GM19240 (cell line): Measurements from ENCODE around the gene CUL2.
"Not testable (repeated sequence)": the region's sequence is repeated elsewhere in the genome, so short reads cannot be mapped to it uniquely, and the experiment has no call there.

ENCODE experiments used
- DNase-seq: peaks from one replicate; pipeline ENCODE4 v3.0.0; 2011; ENCODE audit warnings: low spot score; ENCODE audit not compliant: insufficient read length

The CUL2 gene

DNA sequence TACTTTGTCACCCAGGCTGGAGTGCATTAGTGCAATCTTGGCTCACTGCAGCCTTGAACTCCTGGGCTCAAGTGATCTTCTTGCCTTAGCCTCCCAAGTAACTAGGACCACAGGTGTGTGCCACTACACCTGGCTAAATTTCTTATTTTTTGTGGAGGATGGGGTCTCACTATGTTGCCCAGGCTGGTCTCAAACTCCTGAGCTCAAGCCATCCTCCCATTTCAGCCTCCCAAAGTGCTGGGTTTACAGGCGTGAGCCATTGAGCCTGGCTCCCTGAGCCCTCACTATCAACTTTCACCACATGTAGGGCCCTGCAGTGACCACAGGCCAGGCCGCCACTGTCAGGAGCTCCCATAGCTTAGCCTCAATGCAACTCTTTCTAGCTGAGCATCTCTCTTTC is 110.2 kb downstream of the CUL2 start:
- no peak for DNase-seq

DNA sequence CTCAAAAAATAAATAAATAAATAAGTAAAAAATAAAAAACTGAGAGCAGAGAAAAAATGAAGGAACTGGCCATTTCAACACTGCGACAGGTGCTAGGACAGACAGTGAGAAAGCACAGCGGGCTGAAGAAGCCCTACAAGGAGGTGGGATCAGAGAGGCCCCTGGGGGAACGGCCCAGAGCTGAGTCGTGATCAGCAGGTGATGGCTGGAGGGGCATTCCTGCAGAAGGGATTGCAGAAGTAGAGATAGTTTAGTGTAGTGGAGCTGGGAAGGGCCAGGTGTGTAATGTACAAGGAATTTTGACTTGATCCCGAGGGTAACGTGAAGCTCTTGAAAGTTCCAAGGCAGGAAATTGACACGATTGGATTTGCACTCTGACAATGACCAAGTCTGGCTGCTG is 112.1 kb downstream of the CUL2 start:
- no peak for DNase-seq

DNA sequence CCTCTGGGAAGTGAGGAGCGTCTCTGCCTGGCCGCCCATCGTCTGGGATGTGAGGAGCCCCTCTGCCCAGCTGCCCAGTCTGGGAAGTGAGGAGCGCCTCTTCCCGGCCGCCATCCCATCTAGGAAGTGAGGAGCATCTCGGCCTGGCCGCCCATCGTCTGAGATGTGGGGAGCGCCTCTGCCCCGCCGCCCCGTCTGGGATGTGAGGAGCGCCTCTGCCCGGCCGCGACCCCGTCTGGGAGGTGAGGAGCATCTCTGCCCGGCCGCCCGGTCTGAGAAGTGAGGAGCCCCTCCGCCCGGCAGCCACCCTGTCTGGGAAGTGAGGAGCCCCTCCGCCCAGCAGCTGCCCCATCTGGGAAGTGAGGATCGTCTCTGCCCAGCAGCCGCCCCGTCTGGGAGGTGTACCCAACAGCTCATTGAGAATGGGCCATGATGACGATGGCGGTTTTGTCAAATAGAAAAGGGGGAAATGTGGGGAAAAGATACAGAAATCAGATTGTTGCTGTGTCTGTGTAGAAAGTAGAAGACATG is 113.7 kb downstream of the CUL2 start:
- not testable (repeated sequence) for DNase-seq

DNA sequence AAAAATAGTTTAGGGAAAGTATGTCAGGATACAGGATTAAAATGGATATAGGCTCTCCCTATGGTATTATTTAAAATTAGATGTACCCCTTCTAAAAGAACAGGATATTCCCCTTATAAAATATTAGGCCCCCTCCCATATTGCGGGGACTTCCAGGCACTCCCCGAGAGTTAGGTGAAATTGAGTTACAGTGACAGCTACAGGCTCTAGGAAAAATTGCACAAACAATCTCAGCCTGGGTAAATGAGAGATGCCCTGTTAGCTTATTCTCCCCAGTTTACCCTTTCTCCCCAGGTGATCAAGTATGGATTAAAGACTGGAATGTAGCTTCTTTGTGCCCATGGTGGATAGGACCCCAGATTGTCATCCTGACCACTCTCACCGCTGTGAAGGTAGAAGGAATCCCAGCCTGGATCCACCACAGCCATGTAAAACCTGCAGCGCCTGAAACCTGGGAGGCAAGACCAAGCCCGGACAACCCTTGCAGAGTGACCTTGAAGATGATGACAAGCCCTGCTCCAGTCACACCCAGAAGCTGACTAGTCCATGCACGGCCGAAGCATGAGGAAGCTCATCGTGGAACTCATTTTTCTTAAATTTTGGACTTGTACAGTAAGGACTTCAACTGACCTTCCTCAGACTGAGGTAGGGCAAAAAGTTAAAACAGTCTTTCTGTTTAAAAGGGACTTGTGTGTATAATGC is 115.6 kb downstream of the CUL2 start:
- DNase-seq: not testable (repeated sequence)

DNA sequence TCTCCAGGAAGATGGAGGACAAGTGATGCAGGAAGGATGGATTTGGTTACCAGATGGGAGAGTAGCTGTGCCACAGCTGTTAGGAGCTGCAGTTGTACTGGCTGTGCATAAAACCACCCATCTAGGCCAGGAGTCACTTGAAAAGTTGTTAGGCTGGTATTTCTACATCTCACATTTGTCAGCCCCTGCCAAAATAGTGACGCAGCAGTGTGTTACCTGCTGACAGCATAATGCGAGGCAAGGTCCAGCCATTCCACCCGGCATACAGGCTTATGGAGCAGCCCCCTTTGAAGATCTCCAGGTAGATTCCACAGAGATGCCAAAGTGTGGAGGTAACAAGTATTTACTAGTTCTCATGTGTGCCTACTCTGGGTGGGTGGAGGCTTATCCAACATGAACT is 116.4 kb downstream of the CUL2 start:
- not testable (repeated sequence) for DNase-seq

DNA sequence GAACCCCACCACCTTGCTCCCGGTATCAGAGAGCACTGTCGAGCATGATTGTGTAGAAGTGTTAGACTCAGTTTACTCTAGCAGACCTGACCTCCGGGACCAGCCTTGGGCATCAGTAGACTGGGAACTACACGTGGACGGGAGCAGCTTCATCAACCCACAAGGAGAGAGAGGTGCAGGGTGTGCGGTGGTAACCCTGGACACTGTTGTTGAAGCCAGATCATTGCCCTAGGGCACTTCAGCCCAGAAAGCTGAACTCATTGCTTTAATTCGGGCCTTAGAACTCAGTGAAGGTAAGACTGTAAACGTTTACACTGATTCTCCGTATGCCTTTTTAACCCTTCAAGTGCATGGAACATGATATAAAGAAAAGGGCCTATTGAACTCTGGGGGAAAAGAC is 117.0 kb downstream of the CUL2 start:
- DNase-seq: not testable (repeated sequence)

DNA sequence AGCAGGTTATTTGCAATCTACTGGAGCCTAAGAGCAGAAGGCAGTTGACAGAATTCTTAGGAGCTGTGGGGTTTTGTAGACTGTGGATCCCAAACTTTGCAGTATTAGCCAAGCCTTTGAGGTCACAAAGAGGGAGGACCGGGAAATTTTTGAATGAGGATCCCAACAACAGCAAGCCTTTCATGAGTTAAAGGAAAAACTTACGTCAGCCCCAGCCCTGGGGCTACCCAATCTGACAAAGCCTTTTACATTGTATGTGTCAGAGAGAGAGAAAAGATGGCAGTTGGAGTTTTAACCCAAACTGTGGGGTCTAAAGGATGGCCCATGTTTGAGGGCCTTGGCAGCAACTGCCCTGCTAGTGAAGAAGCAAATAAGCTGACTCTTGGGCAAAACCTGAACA is 117.5 kb downstream of the CUL2 start:
- DNase-seq: not testable (repeated sequence)

GRCh38 chr10:34971606-34972334 is 118.4 kb downstream of the CUL2 start:
- DNase-seq: not testable (repeated sequence)

DNA sequence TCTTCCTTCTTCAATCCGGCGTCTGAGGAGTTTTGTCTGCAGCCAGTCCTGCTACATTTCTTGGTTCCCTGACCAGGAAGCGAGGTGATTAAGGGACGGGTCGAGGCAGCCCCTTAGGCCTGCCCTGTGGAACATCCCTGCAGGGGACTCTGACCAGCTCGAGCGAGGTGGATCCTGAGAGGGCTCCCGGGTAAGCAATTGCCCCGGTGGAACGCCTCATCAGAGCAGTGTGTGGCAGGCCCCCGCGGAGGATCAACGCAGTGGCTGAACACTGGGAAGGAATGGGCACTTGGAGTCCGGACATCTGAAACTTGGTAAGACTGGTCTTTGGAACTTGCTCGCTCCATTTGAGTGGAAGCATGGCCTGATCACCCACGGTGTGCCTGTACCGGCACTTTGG is 121.0 kb downstream of the CUL2 start:
- DNase-seq: no peak

DNA sequence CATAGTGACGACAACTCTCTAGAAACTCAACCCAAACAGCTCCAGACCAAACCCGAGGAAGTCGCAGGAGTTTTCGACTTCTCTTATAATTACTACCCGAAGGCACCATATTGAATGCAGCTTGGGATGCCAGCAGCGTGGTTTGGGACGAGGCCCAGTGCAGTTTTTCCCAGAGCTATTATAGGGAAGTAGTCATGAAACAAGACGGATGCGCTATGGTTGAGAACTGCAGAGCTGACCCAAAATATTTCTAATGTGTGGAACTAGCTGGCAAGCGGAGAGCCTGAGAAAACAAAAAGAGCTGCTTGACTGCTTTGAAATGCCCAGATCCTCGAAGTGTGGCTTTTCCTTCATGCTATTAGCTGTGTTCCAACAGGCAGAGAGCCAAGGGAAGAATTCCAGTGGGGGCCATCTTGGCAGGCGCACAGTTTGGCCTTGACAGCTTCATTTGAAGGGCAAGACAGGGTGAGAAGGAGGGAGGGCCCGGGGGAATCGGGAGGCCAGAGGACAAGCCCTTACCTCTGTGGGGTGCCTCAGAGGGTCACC is 122.7 kb downstream of the CUL2 start:
- no peak for DNase-seq

DNA sequence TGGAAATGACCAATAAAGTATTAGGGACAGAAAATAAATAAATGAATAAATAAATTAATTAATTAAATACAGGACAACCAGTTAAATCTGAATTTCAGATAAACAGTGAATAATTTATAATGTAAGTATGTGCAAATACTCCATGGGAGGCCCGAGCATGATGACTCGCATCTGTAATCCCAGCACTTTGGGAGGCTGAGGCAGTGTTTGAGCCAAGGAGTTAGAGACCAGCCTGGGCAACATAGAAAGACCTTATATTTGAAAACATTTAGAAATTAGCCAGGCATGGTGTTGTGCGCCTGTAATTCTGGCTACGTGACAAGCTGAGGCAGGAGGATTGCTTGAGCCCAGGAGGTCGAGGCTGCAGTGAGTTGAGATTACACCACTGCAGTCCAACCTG is 123.7 kb downstream of the CUL2 start:
- no peak for DNase-seq

- DNase-seq: no peak
These were observed 124.1 kb downstream of the CUL2 start for GRCh38 chr10:34966040-34966439.

- DNase-seq: no peak
These were observed 125.9 kb downstream of the CUL2 start for GRCh38 chr10:34964166-34964800.

- no peak for DNase-seq
These were observed 127.3 kb downstream of the CUL2 start for GRCh38 chr10:34962866-34963265.

DNA sequence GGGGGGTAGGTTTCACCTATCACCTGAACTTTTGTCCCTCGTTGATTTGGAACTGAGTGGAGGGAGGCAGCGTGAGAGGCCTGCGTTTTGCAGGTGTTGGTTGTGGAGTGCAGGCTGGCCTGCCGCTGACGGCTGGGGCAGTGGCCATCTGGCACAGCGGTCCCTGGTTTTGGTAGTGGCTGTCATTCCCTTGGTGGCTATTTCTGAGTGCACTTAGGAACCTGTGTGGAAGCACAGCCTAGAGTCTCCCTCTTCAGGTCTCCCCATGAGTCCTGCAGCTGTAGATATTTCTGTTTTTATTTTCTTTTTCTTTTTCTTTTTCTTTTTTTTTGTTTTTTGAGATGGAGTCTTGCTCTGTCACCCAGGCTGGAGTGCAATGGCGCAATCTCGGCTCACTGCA is 129.2 kb downstream of the CUL2 start:
- DNase-seq: no peak

- DNase-seq: no peak
These were observed 130.4 kb downstream of the CUL2 start for GRCh38 chr10:34959786-34960185.

DNA sequence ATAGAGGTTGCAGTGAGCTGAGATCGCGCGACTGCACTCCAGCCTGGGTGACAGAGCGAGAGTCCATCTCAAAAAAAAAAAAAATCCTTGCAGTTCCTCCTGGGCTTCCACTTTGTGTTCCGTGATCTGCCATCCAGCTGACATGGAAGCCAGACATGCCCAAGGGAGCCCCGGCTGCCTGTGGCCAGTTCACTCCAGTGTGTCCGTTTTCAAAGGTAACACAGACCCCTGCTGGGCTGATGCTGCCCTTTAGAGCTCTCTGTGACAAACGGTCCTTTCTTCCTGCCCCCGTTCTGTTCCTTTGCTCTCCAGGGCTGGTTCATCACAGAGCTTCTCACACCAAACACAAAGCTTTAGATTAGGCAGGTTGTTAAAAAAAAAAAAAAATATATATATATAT is 130.8 kb downstream of the CUL2 start:
- DNase-seq: no peak
